GM18520 (cell line): ENCODE measurements around the gene DOCK2.

ENCODE experiments used
- ATAC-seq: cut with Tn5 transposase; IDR thresholded peaks from one replicate; pipeline ENCODE4 v1.9.1; 2021; ENCODE audit not compliant: unreplicated experiment

The DOCK2 gene

GRCh38 chr5:169970911-169971765 lies 334.1 kb downstream of the DOCK2 start:
- no peak for ATAC-seq

- no peak for ATAC-seq
Observed at GRCh38 chr5:169971780-169972179, 334.7 kb downstream of the DOCK2 start.

- ATAC-seq, result no peak
Observed at GRCh38 chr5:169973056-169973455, 336.0 kb downstream of the DOCK2 start.

GRCh38 chr5:169974121-169974770 lies 337.2 kb downstream of the DOCK2 start:
- ATAC-seq, result no peak

- ATAC-seq, result no peak
Observed at GRCh38 chr5:169978714-169979113, 341.6 kb downstream of the DOCK2 start.

GRCh38 chr5:169979871-169980270 lies 342.8 kb downstream of the DOCK2 start:
- ATAC-seq, result no peak

- ATAC-seq, result no peak
Observed at GRCh38 chr5:169980418-169981053, 343.5 kb downstream of the DOCK2 start, which contains the start of gene INSYN2B. Gene INSYN2B, minus strand, starts transcription at chr5:169980495. Its CDS starts 96,597 bp downstream, at chr5:169883898.

GRCh38 chr5:169988206-169988605 lies 351.1 kb downstream of the DOCK2 start:
- no peak for ATAC-seq

GRCh38 chr5:169988947-169989346 lies 351.9 kb downstream of the DOCK2 start:
- ATAC-seq, result no peak

GRCh38 chr5:169989365-169989764 lies 352.3 kb downstream of the DOCK2 start:
- no peak for ATAC-seq

- no peak for ATAC-seq
Observed at GRCh38 chr5:169991115-169991869, 354.2 kb downstream of the DOCK2 start.

GRCh38 chr5:169992789-169993484 lies 355.9 kb downstream of the DOCK2 start:
- ATAC-seq, result no peak

- no peak for ATAC-seq
Observed at GRCh38 chr5:169993485-169993790, 356.4 kb downstream of the DOCK2 start.

GRCh38 chr5:169997798-169998197 lies 360.7 kb downstream of the DOCK2 start:
- ATAC-seq, result no peak

GRCh38 chr5:169999621-170000020 lies 362.5 kb downstream of the DOCK2 start:
- ATAC-seq, result no peak

- no peak for ATAC-seq
Observed at GRCh38 chr5:170000155-170000554, 363.1 kb downstream of the DOCK2 start.

GRCh38 chr5:170006021-170006420 lies 368.9 kb downstream of the DOCK2 start:
- no peak for ATAC-seq

- ATAC-seq, result no peak
Observed at GRCh38 chr5:170008376-170008775, 371.3 kb downstream of the DOCK2 start.

GRCh38 chr5:170010595-170010994 lies 373.5 kb downstream of the DOCK2 start:
- no peak for ATAC-seq

- no peak for ATAC-seq
Observed at GRCh38 chr5:170011751-170012150, 374.7 kb downstream of the DOCK2 start.

GRCh38 chr5:170012622-170013021 lies 375.5 kb downstream of the DOCK2 start:
- ATAC-seq, result no peak
